UCSD-AML1 (cell line): ENCODE measurements around the gene DYNLRB1.

Source experiments
- DNase-seq: peaks from one replicate; lab custom pipeline; 2025; ENCODE audit not compliant: unreplicated experiment; lab: John Stamatoyannopoulos, UW

The DYNLRB1 gene

GRCh38 chr20:34553366-34553867, 37.2 kb downstream of the DYNLRB1 start:
- no peak for DNase-seq

GRCh38 chr20:34557936-34558319, 41.7 kb downstream of the DYNLRB1 start:
- DNase-seq, result no peak

GRCh38 chr20:34558320-34559218, 42.3 kb downstream of the DYNLRB1 start, which contains the start of gene MAP1LC3A:
TSS of gene MAP1LC3A (plus strand) at chr20:34558718. CDS start at chr20:34558869, 151 bp downstream.
- no peak for DNase-seq

GRCh38 chr20:34559311-34560140, 43.3 kb downstream of the DYNLRB1 start:
- DNase-seq, result no peak

GRCh38 chr20:34560141-34560523, 43.9 kb downstream of the DYNLRB1 start:
- no peak for DNase-seq

- no peak for DNase-seq
Measured at GRCh38 chr20:34560614-34561013, 44.4 kb downstream of the DYNLRB1 start.

- no peak for DNase-seq
Measured at GRCh38 chr20:34561661-34562060, 45.4 kb downstream of the DYNLRB1 start.

GRCh38 chr20:34562641-34563040, 46.4 kb downstream of the DYNLRB1 start:
- peak; percentile 38 for DNase-seq

- DNase-seq, result no peak
Measured at GRCh38 chr20:34564833-34565232, 48.6 kb downstream of the DYNLRB1 start.

GRCh38 chr20:34566978-34567891, 51.0 kb downstream of the DYNLRB1 start:
- no peak for DNase-seq

GRCh38 chr20:34567892-34568865, 52.0 kb downstream of the DYNLRB1 start:
- DNase-seq, result no peak

GRCh38 chr20:34569598-34569997, 53.4 kb downstream of the DYNLRB1 start:
- no peak for DNase-seq

GRCh38 chr20:34570859-34571306, 54.7 kb downstream of the DYNLRB1 start:
- peak; percentile 49 for DNase-seq

GRCh38 chr20:34571753-34572152, 55.5 kb downstream of the DYNLRB1 start:
- no peak for DNase-seq

- no peak for DNase-seq
Measured at GRCh38 chr20:34573541-34574300, 57.5 kb downstream of the DYNLRB1 start.

- DNase-seq, result no peak
Measured at GRCh38 chr20:34574426-34574825, 58.2 kb downstream of the DYNLRB1 start.

- DNase-seq, result no peak
Measured at GRCh38 chr20:34574861-34575260, 58.6 kb downstream of the DYNLRB1 start.

- no peak for DNase-seq
Measured at GRCh38 chr20:34575271-34575670, 59.0 kb downstream of the DYNLRB1 start.

- no peak for DNase-seq
Measured at GRCh38 chr20:34575756-34576155, 59.5 kb downstream of the DYNLRB1 start.
